Globus pallidus (tissue), 1 donor: ENCODE data around the gene CNTN4.

Experiments
- DNase-seq: peaks from one replicate; pipeline ENCODE4 v3.0.0-alpha.2; 2015; ENCODE audit warnings: low spot score

CNTN4 gene

GRCh38 chr3:3038201-3038991, 939.7 kb downstream of the CNTN4 start:
- DNase-seq: no peak

- DNase-seq: peak; percentile 35
These were observed 955.3 kb downstream of the CNTN4 start for GRCh38 chr3:3053974-3054373.

- no peak for DNase-seq
These were observed 961.0 kb downstream of the CNTN4 start for GRCh38 chr3:3059645-3060044.

DNA sequence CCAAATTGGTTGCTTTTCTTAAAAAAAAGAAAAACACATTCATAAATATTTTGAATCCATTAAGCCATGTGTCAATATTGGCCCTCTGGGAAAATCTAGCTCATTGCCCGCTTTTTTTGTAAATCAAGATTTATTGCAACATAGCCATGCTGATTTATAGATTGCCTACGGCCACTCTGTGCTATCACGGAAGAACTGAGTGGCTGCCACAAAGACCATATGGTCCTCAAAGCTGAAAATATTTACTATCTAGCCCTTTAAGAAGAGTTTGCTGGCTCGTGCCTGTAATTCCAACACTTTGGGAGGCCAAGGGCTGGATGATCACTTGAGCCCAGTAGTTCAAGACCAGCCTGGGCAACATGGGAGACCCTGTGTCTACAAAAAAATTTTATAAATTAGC, 965.6 kb downstream of the CNTN4 start:
- DNase-seq: no peak

- DNase-seq: no peak
These were observed 967.2 kb downstream of the CNTN4 start for GRCh38 chr3:3065876-3066275.

DNA sequence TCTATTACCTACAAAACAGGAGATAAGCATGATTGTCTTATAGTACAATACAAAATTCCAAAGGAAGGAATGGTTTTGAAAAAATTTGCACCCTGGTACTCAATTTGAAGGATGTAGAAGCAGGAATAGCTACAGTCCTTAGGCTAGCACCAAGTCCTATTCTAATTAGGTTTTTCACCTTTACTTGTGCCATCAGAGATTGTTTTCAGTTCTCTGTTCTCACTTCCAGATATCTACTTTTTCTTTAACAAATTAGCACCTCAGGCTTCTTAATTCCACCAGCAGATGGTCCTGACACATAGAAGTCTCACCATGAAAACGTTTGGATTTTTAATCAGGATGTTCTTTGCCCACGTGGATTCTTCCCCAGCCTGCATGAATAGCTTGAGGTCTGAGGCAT, 967.7 kb downstream of the CNTN4 start:
- DNase-seq: no peak

DNA sequence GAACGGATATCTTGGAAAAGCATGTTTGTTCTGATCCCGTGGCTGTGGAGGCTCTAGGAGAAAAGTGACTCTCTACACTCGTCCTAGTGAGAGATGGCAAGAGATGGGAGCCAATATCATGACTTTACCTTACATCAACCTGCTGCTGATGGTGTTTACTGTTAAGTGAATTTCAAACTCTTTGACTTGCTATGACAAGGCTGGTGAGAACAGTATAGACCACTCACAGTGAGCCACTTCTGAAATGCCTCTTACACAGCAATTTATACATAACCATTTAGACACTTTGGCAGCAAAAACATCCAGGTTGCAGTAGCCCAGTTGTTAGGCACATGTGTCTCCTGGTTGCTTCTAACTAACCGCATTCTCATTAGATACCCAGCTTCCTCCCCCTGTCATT, 968.2 kb downstream of the CNTN4 start:
- DNase-seq: no peak

DNA sequence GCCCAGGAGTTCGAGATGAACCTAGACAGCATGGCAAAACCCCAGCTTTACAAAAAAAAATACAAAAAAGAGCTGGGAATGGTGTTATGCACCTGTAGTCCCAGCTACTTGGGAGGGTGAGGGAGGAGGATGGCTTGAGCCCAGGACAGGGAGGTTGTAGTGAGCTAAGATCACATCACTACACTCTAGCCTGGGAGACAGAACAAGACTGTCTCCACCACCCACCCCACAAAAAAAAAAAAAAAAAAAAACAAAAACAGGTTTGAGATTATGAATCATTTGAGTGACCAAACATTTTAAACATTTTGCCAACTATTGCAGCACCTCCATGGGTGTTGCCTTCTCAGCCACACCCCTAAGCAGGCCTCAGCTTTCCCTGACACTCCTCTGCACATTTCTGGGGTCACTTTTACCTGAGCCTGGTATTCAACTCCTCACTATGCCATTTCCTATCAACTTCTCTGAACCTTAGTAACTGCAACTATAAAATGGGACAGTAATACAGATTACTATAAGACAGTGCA, 969.8 kb downstream of the CNTN4 start:
- no peak for DNase-seq

DNA sequence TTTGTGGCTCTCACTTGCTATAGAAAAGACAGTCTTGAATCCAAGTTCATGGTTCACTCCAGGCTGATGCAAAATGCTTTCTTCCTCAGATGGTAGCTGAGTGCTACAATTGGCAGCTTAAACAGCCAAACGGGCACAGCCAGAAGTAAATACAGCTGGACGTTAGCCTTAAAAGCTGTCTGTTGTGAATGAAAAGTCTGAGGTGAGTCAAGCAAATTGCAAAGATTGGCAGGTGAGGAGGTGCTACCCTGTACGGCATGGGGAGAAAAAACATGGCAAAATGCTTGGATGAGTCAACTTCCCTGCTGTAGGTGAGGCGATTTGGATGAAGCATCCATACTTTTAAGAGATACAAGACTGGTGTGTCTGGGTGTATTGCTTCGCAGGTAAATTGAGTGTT, 971.1 kb downstream of the CNTN4 start:
- no peak for DNase-seq

GRCh38 chr3:3071136-3071535, 972.5 kb downstream of the CNTN4 start:
- DNase-seq: no peak

GRCh38 chr3:3074551-3075257, 976.0 kb downstream of the CNTN4 start:
- DNase-seq: no peak

DNA sequence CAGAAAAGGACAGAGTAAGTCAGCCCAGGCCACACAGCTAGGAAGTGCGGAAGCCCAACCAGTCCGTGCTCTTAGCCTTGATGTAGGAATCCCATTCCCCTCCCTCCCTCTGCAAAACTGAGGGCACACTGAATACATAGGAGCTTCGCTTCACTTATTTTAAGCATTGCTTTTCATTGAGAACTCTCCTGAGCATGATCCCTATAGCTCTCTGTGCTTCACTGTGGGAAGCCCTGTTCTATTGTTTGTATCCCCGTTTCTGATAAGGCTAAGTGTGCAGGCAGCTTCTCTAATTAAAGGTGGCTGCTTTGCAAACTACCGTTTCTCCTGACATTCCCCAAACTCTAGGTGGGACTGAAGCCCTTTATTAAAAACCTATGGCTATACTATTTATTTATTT, 981.6 kb downstream of the CNTN4 start:
- DNase-seq: no peak

- no peak for DNase-seq
These were observed 982.9 kb downstream of the CNTN4 start for GRCh38 chr3:3081381-3082233.

- DNase-seq: no peak
These were observed 983.7 kb downstream of the CNTN4 start for GRCh38 chr3:3082234-3082924.

DNA sequence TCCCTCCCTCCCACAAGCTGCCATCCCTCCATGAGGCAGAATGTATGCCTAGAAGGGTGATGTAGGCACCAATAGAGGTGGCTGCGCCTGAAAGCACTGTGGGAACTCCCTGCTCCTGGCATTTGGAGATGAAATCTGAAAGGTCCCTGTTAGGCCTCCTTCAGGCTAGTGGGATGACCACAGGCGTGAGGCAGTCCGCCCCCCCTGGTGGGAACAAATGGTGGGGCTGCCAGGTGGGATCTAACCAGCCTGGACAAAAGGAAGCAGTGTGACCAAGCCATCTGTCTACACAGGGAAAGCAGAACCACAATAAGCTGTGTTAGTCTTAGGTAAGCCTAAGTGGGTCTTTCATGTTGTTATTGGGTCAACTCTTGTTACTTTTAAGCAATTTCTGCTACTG, 986.2 kb downstream of the CNTN4 start:
- no peak for DNase-seq

DNA sequence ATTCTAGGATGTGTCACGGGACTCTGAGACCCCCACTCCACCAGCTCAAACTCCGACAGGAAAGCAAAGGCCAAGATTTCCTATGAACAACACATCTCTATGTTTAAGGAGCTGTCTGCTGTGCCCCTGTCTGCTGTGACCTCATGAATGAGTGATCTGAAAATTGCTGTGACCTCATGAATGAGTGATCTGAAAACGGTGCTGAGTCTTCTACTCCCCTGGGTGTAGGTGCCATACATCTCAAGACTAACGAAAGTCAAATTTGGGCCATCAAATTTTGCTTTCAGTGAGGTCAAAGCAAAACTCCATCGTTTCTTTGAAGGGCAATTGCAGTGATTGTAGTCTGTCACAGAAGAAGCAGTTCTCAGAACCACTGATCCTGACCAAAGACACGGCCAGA, 987.1 kb downstream of the CNTN4 start:
- no peak for DNase-seq

DNA sequence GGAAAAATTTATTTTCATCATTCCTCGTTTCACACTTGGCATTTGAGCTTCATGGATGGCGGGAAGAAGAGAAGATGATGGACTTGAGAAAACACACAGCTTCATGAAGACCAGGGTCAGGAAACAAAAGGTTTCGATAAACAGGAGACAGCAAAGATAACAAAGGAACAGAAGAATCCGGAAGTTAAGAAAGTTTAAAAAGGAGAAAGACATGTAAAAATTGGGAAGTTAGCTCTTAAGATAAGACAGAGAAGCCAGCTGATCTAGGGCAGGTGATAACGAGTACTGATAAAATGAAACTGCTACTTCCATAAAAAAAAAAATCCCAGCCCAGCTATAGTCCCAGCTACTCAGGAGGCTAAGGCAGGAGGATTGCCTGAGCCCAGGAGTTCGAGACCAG, 987.6 kb downstream of the CNTN4 start:
- DNase-seq: no peak

DNA sequence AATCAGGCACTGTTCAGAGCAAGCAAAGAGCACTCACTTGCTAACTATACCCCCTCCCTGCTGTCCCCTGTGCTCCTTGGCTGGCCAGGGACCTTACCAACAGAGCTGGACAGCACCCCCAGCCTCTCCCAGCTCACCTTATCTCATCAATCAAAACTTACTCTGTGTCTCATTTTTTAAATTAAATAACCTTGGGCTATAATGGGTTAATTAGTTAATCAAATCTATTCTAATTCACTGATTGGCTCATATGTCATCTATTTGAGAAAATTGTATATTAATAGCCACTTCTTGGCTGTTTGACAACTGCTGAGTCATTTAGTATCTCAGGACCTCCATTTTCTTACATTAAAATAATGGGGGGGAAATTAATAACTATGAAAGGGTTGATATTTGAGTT, 988.6 kb downstream of the CNTN4 start:
- DNase-seq: no peak

DNA sequence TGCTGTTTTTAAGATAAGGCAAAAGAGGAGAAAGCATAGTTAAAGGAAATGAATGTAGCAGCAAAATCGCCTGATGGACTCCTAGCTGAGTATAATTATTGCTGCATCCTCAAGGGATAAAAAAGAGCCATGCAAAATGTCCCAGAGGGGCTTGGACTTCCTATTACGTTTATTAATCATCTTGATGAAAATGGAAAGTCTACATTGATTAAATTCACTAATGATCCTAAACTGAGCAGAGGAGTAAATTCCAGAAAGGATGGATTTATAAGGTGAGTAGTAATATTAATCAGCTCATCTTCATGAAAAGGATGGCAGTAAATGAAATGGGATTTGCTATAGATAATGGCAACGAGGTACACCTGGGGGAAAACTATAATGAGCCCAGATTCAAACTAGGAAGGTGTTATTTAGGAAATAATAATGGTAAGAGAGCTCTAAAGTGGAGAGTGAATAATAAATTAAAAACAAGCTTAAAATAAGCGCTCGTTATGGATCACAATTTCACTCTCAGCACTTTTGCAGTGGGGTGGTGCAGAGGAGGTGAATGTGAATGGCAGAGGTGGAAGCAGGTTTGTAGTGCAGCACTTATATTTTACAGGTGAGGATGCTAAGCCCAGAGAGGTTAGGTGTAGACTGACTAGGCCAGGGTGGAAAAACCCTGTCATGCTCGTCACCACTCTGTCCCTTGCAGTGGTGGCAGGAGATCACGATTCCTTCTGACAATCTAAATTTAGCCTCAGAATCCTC, 989.2 kb downstream of the CNTN4 start:
- no peak for DNase-seq

DNA sequence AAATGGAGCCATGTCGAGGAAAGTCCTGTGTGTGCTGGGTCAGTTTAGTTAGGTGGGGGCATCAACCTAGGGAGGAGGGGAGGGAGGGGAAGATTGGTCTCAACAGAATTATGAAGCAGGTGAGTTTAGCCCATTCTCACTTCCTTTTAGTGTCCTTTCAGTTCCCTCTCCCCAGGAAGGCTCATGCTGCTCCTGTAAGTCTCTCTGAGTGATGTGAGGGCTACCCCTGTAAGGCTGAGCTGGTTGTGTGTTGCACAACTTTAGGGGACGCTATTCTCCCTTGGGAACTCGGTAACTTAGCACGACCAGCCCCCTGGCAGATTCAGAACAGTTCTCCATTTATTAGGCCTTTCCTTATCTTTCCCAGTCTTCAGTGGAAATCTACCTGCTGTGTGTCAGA, 990.4 kb downstream of the CNTN4 start:
- DNase-seq: no peak

DNA sequence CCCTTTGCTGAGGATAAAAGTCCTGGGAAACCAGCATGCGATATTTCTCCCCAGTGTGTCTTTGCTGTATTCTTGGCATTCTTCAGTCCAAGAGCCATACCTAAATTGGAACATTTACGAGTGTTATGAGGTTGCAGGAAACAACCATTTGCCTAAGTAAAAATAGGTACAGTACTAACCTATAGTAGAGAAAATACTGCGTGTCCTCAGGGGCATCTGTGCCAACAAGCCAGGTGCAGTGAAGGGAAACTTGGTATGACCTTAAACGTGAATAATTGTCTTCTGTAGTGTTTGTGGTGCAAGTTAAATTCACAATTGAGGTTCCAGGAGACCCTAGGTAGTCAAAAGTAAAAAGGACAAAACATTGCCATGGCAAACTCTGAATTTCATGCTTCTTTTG, 999.3 kb downstream of the CNTN4 start:
- no peak for DNase-seq
